ENCODE results near the gene CD59. TPM values are rescaled to one million over a fixed set of nuclear protein-coding genes. Genes with fewer than 3 reads are reported as not detected.

CD59 gene
- total and polyA plus RNA-seq, 9 of the 15 experiments (the other 6 are each of a cell fraction or from before 2014, with no cell fraction given): 38.1 to 338 (median 173) TPM

DNA sequence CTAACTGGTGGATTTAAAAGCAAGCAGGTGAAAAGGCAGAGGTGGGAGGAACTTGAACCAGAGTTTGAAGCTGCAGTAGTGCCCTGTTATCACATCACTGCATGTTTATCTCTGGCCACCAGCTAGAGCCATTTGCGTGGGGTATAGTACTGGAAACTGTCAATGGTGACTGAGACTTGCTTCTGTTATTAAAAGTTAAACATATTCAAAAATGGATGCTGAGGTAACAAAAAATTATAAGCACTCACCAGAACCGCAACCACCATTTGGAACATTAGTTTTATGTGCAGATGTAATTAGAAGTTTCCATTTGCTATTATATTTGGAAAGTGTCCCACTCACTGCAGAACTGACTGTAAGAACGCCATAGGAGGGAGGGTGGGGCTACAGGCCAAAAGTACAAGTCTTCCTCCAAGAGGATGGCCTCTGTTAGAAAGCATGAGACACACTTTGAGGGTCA is 1.2 kb upstream of the CD59 start (continued):
- TF ChIP-seq, protein P1, sequence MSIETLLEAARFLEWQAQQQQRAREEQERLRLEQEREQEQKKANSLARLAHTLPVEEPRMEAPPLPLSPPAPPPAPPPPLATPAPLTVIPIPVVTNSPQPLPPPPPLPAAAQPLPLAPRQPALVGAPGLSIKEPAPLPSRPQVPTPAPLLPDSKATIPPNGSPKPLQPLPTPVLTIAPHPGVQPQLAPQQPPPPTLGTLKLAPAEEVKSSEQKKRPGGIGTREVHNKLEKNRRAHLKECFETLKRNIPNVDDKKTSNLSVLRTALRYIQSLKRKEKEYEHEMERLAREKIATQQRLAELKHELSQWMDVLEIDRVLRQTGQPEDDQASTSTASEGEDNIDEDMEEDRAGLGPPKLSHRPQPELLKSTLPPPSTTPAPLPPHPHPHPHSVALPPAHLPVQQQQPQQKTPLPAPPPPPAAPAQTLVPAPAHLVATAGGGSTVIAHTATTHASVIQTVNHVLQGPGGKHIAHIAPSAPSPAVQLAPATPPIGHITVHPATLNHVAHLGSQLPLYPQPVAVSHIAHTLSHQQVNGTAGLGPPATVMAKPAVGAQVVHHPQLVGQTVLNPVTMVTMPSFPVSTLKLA (conservative IDR thresholded peaks at IDR 0.05): peak; percentile 52 to 68; a peak in 2 of 4 replicates
- TF ChIP-seq, protein P2, sequence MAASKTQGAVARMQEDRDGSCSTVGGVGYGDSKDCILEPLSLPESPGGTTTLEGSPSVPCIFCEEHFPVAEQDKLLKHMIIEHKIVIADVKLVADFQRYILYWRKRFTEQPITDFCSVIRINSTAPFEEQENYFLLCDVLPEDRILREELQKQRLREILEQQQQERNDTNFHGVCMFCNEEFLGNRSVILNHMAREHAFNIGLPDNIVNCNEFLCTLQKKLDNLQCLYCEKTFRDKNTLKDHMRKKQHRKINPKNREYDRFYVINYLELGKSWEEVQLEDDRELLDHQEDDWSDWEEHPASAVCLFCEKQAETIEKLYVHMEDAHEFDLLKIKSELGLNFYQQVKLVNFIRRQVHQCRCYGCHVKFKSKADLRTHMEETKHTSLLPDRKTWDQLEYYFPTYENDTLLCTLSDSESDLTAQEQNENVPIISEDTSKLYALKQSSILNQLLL (CRISPR knock-in tag; IDR thresholded peaks at IDR 0.05; ENCODE audit: borderline replicate concordance): no peak
- 0 out of 4 replicates have a peak, but pooled peaks of 1 of the 2 experiments have one; percentile 4 for TF ChIP-seq RAD21 (CRISPR knock-in tag; conservative IDR thresholded peaks at IDR 0.05 in 1 of 2, IDR thresholded peaks at IDR 0.05 in 1 of 2)
- no peak for TF ChIP-seq RBM17 (IDR thresholded peaks at IDR 0.05; ENCODE audit: borderline replicate concordance, low read depth, low read length)
- peak; percentile 96 for TF ChIP-seq EP300 (IDR thresholded peaks at IDR 0.05; ENCODE audit: low read length)
- no peak for TF ChIP-seq ETV1 (tag; conservative IDR thresholded peaks at IDR 0.05; ENCODE audit: low read depth)
- peak; percentile 94 for TF ChIP-seq CBFA2T2 (conservative IDR thresholded peaks at IDR 0.05)
- TF ChIP-seq PYGO2 (tag; IDR thresholded peaks at IDR 0.05): no peak
- TF ChIP-seq NCOR1 (IDR thresholded peaks at IDR 0.05): peak; percentile 94
- no peak; the same call in 1 of the 2 replicates for TF ChIP-seq CXXC5 (CRISPR knock-in tag; IDR thresholded peaks at IDR 0.05)
- TF ChIP-seq, protein P3, sequence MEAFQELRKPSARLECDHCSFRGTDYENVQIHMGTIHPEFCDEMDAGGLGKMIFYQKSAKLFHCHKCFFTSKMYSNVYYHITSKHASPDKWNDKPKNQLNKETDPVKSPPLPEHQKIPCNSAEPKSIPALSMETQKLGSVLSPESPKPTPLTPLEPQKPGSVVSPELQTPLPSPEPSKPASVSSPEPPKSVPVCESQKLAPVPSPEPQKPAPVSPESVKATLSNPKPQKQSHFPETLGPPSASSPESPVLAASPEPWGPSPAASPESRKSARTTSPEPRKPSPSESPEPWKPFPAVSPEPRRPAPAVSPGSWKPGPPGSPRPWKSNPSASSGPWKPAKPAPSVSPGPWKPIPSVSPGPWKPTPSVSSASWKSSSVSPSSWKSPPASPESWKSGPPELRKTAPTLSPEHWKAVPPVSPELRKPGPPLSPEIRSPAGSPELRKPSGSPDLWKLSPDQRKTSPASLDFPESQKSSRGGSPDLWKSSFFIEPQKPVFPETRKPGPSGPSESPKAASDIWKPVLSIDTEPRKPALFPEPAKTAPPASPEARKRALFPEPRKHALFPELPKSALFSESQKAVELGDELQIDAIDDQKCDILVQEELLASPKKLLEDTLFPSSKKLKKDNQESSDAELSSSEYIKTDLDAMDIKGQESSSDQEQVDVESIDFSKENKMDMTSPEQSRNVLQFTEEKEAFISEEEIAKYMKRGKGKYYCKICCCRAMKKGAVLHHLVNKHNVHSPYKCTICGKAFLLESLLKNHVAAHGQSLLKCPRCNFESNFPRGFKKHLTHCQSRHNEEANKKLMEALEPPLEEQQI (IDR thresholded peaks at IDR 0.05): peak; percentile 70; the same call in 1 of the 2 replicates
- no peak; the same call in 1 of the 2 replicates for TF ChIP-seq TRIM28 (IDR thresholded peaks at IDR 0.05)
- no peak for TF ChIP-seq CHD4 (IDR thresholded peaks at IDR 0.05; ENCODE audit: insufficient read depth, insufficient replicate concordance, low read depth, low read length, poor library complexity, severe bottlenecking)
- TF ChIP-seq NR2C1 (IDR thresholded peaks at IDR 0.05): 0 out of 2 replicates have a peak, but pooled peaks have one; percentile 14
- TF ChIP-seq NR2C1 (tag; IDR thresholded peaks at IDR 0.05): no peak; the same call in none of the 2 replicates
- TF ChIP-seq ZNF584 (CRISPR knock-in tag; IDR thresholded peaks at IDR 0.05; ENCODE audit: low read depth): no peak
- TF ChIP-seq MYC (IDR thresholded peaks at IDR 0.05; ENCODE audit: low read depth, low read length): no peak; the same call in 1 of the 2 replicates
- TF ChIP-seq MYC (CRISPR knock-in tag; IDR thresholded peaks at IDR 0.05; ENCODE audit: borderline replicate concordance, low read depth): no peak
- TF ChIP-seq TEAD4 (IDR thresholded peaks at IDR 0.05; ENCODE audit: low read length): peak; percentile 96
- no peak for TF ChIP-seq TEAD4 (CRISPR knock-in tag; IDR thresholded peaks at IDR 0.05; ENCODE audit: borderline replicate concordance)
- TF ChIP-seq ZNF76 (CRISPR knock-in tag; IDR thresholded peaks at IDR 0.05; ENCODE audit: borderline replicate concordance): no peak
- no peak for TF ChIP-seq SRF (CRISPR knock-in tag; IDR thresholded peaks at IDR 0.05)

Data from K562 (cell line).